Measurements from ENCODE around the gene FN3KRP.

The FN3KRP gene

GRCh38 chr17:82713071-82713723 is 3.3 kb upstream of the FN3KRP start:
- peaks cover 15% of the 10 kb centered on the region for H3K4me1 ChIP-seq (ENCODE audit: insufficient read depth, low read length)
- no peaks in the 10 kb centered on the region for H3K9me3 ChIP-seq (ENCODE audit: low read length)
- H3K9ac ChIP-seq (ENCODE audit: low read length) = no peak overlapping the region
- no peaks in the 10 kb centered on the region for H3K36me3 ChIP-seq (ENCODE audit: insufficient read depth, low read length)
- H3K27ac ChIP-seq (ENCODE audit: low read depth, low read length) = no peak overlapping the region
- H3K4me3 ChIP-seq (ENCODE audit: low read depth in 1 of 2, low read length in 2 of 2) = no peak overlapping the region
- peaks cover 0 to 7% of the 10 kb centered on the region in 2 donors for H3K27me3 ChIP-seq (ENCODE audit: control insufficient read depth in 1 of 2, insufficient read depth in 2 of 2, low read length in 2 of 2)

- no peak overlapping the region for H3K9ac ChIP-seq (ENCODE audit: low read length)
- no peak overlapping the region for H3K4me3 ChIP-seq (ENCODE audit: low read depth in 1 of 2, low read length in 2 of 2)
- H3K27ac ChIP-seq (ENCODE audit: low read depth, low read length) = no peak overlapping the region
- no peaks in the 10 kb centered on the region for H3K27me3 ChIP-seq (ENCODE audit: control insufficient read depth in 1 of 2, insufficient read depth in 2 of 2, low read length in 2 of 2)
- H3K36me3 ChIP-seq (ENCODE audit: insufficient read depth, low read length) = peaks cover 34% of the 10 kb centered on the region
- no peaks in the 10 kb centered on the region for H3K9me3 ChIP-seq (ENCODE audit: low read length)
- H3K4me1 ChIP-seq (ENCODE audit: insufficient read depth, low read length) = peaks cover 15% of the 10 kb centered on the region
These were observed 2.6 kb downstream of the FN3KRP start for GRCh38 chr17:82718986-82719685.

- Histone ChIP-seq H3K27ac (ENCODE audit: low read depth, low read length) (no peak overlapping the region), H3K36me3 (ENCODE audit: insufficient read depth, low read length) (peaks cover 34% of the 10 kb centered on the region)
These were observed 3.7 kb downstream of the FN3KRP start for GRCh38 chr17:82720204-82720603.

GRCh38 chr17:82722341-82723013 is 6.0 kb downstream of the FN3KRP start:
- H3K4me1 ChIP-seq (ENCODE audit: insufficient read depth, low read length) = peaks cover 7% of the 10 kb centered on the region
- no peak overlapping the region for H3K9ac ChIP-seq (ENCODE audit: low read length)
- H3K9me3 ChIP-seq (ENCODE audit: low read length) = no peaks in the 10 kb centered on the region
- no peak overlapping the region for H3K27ac ChIP-seq (ENCODE audit: low read depth, low read length)
- H3K36me3 ChIP-seq (ENCODE audit: insufficient read depth, low read length) = peaks cover 38% of the 10 kb centered on the region
- H3K4me3 ChIP-seq (ENCODE audit: low read depth in 1 of 2, low read length in 2 of 2) = no peak overlapping the region
- H3K27me3 ChIP-seq (ENCODE audit: control insufficient read depth in 1 of 2, insufficient read depth in 2 of 2, low read length in 2 of 2) = no peaks in the 10 kb centered on the region

More at GRCh38 chr17:82720204-82720603, 3.7 kb downstream of the FN3KRP start:
- Histone ChIP-seq H3K9me3 (ENCODE audit: low read length) (no peaks in the 10 kb centered on the region), H3K4me3 (ENCODE audit: low read depth in 1 of 2, low read length in 2 of 2) (no peak overlapping the region), H3K27me3 (ENCODE audit: control insufficient read depth in 1 of 2, insufficient read depth in 2 of 2, low read length in 2 of 2) (no peaks in the 10 kb centered on the region), H3K4me1 (ENCODE audit: insufficient read depth, low read length) (peaks cover 15% of the 10 kb centered on the region), H3K9ac (ENCODE audit: low read length) (no peak overlapping the region)

- peaks cover 38% of the 10 kb centered on the region for H3K36me3 ChIP-seq (ENCODE audit: insufficient read depth, low read length)
These were observed 6.8 kb downstream of the FN3KRP start for GRCh38 chr17:82723169-82723807.

GRCh38 chr17:82726427-82726826 is 9.9 kb downstream of the FN3KRP start:
- Histone ChIP-seq H3K27me3 (ENCODE audit: control insufficient read depth in 1 of 2, insufficient read depth in 2 of 2, low read length in 2 of 2) (no peaks in the 10 kb centered on the region), H3K4me1 (ENCODE audit: insufficient read depth, low read length) (no peaks in the 10 kb centered on the region), H3K9ac (ENCODE audit: low read length) (no peak overlapping the region), H3K9me3 (ENCODE audit: low read length) (no peaks in the 10 kb centered on the region), H3K36me3 (ENCODE audit: insufficient read depth, low read length) (peaks cover 20% of the 10 kb centered on the region), H3K4me3 (ENCODE audit: low read depth in 1 of 2, low read length in 2 of 2) (no peak overlapping the region), H3K27ac (ENCODE audit: low read depth, low read length) (no peak overlapping the region)

More at GRCh38 chr17:82723169-82723807, 6.8 kb downstream of the FN3KRP start:
- no peak overlapping the region for H3K9ac ChIP-seq (ENCODE audit: low read length)
- H3K9me3 ChIP-seq (ENCODE audit: low read length) = no peaks in the 10 kb centered on the region
- H3K27me3 ChIP-seq (ENCODE audit: control insufficient read depth in 1 of 2, insufficient read depth in 2 of 2, low read length in 2 of 2) = no peaks in the 10 kb centered on the region
- H3K27ac ChIP-seq (ENCODE audit: low read depth, low read length) = no peak overlapping the region
- no peaks in the 10 kb centered on the region for H3K4me1 ChIP-seq (ENCODE audit: insufficient read depth, low read length)
- H3K4me3 ChIP-seq (ENCODE audit: low read depth in 1 of 2, low read length in 2 of 2) = no peak overlapping the region

GRCh38 chr17:82729479-82730260 is 13.2 kb downstream of the FN3KRP start:
- Histone ChIP-seq H3K9ac (ENCODE audit: low read length) (no peak overlapping the region), H3K27me3 (ENCODE audit: control insufficient read depth in 1 of 2, insufficient read depth in 2 of 2, low read length in 2 of 2) (no peaks in the 10 kb centered on the region), H3K36me3 (ENCODE audit: insufficient read depth, low read length) (peaks cover 4% of the 10 kb centered on the region), H3K4me1 (ENCODE audit: insufficient read depth, low read length) (no peaks in the 10 kb centered on the region), H3K4me3 (ENCODE audit: low read depth in 1 of 2, low read length in 2 of 2) (no peak overlapping the region), H3K27ac (ENCODE audit: low read depth, low read length) (no peak overlapping the region), H3K9me3 (ENCODE audit: low read length) (no peaks in the 10 kb centered on the region)

GRCh38 chr17:82732118-82732743 is 15.7 kb downstream of the FN3KRP start:
- H3K9me3 ChIP-seq (ENCODE audit: low read length) = no peaks in the 10 kb centered on the region
- no peak overlapping the region for H3K9ac ChIP-seq (ENCODE audit: low read length)
- no peak overlapping the region for H3K27ac ChIP-seq (ENCODE audit: low read depth, low read length)
- peaks cover 10% of the 10 kb centered on the region for H3K4me1 ChIP-seq (ENCODE audit: insufficient read depth, low read length)
- H3K27me3 ChIP-seq (ENCODE audit: control insufficient read depth in 1 of 2, insufficient read depth in 2 of 2, low read length in 2 of 2) = no peaks in the 10 kb centered on the region
- H3K4me3 ChIP-seq (ENCODE audit: low read depth in 1 of 2, low read length in 2 of 2) = no peak overlapping the region
- H3K36me3 ChIP-seq (ENCODE audit: insufficient read depth, low read length) = no peaks in the 10 kb centered on the region

- H3K27me3 ChIP-seq (ENCODE audit: control insufficient read depth in 1 of 2, insufficient read depth in 2 of 2, low read length in 2 of 2) = no peaks in the 10 kb centered on the region
- H3K27ac ChIP-seq (ENCODE audit: low read depth, low read length) = peak within 1 kb of the TSS; percentile 88
- H3K9ac ChIP-seq (ENCODE audit: low read length) = peak within 1 kb of the TSS; percentile 53
- H3K4me1 ChIP-seq (ENCODE audit: insufficient read depth, low read length) = peaks cover 10% of the 10 kb centered on the region
- H3K36me3 ChIP-seq (ENCODE audit: insufficient read depth, low read length) = peaks cover 5% of the 10 kb centered on the region
- peaks cover 2% of the 10 kb centered on the region for H3K9me3 ChIP-seq (ENCODE audit: low read length)
- peak within 1 kb of the TSS; percentile 68 to 70 for H3K4me3 ChIP-seq (ENCODE audit: low read depth in 1 of 2, low read length in 2 of 2)
These were observed 18.7 kb downstream of the FN3KRP start, which contains the start of gene FN3K for GRCh38 chr17:82734987-82735866. Gene FN3K, plus strand, starts transcription at chr17:82735615. Its CDS starts 22 bp downstream, at chr17:82735637.

Data from muscle layer of colon (tissue), 2 donors.